ENCODE results near the gene DDR1. TPM values are rescaled to one million over a fixed set of nuclear protein-coding genes. Genes with fewer than 3 reads are reported as not detected.
A peak's percentile ranks its signal among the peaks of the same experiment; 100 is the strongest.
"Not testable (repeated sequence)": the region's sequence is repeated elsewhere in the genome, so short reads cannot be mapped to it uniquely, and the experiment has no call there.

The DDR1 gene
- total RNA-seq, 4 donors from 2014 or later = 2.1 to 74.1 (median 30.3) TPM

DNA sequence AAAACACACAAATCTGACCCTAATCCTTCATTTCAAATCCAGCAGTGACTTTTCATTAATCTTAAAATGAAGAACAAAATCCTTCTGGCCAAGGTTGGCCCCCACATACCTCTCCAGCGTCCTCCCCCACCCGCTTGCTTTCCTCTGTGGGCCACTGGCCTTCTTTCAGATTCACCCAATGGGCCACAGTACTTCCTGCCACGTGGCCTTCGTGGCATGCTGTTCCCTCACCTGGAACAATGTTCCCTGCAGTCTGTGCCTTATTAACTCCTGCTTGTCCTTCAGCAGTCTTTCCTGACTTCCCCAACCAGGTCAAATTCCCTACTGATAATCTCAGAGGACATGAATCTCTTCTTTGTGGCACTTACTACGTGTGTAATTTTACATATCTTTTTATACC is 18.4 kb downstream of the DDR1 start:
- Histone ChIP-seq H3K27ac (no peak overlapping the region), H3K27me3 (no peaks in the 10 kb centered on the region), H3K36me3 (no peaks in the 10 kb centered on the region), H3K4me1 (no peaks in the 10 kb centered on the region), H3K4me3 (no peak overlapping the region), H3K9me3 (no peaks in the 10 kb centered on the region)
- intact Hi-C loops (cut with DNase I; ENCODE audit: low total_unique reads) = no loop called here
- TF ChIP-seq, protein P1, sequence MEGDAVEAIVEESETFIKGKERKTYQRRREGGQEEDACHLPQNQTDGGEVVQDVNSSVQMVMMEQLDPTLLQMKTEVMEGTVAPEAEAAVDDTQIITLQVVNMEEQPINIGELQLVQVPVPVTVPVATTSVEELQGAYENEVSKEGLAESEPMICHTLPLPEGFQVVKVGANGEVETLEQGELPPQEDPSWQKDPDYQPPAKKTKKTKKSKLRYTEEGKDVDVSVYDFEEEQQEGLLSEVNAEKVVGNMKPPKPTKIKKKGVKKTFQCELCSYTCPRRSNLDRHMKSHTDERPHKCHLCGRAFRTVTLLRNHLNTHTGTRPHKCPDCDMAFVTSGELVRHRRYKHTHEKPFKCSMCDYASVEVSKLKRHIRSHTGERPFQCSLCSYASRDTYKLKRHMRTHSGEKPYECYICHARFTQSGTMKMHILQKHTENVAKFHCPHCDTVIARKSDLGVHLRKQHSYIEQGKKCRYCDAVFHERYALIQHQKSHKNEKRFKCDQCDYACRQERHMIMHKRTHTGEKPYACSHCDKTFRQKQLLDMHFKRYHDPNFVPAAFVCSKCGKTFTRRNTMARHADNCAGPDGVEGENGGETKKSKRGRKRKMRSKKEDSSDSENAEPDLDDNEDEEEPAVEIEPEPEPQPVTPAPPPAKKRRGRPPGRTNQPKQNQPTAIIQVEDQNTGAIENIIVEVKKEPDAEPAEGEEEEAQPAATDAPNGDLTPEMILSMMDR (IDR thresholded peaks at IDR 0.05) = no peak
- no peak for TF ChIP-seq POLR2A (IDR thresholded peaks at IDR 0.05)
- no peak for DNase-seq

DNA sequence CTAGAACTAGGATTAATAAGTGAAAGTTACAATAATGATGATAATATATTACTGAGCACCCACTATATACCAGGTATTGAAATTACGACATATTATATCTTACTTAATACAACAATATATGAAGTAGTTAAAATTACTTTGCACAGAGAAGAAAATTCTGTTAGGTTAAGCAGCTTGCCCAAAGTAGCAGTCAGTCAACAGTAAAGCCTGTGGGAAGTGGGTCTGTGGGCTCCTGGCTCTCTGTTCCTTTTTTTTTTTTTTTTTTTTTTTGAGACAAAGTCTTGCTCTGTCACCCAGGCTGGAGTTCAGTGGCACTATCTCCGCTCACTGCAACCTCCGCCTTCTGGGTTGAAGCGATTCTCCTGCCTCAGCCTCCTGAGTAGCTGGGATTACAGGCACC is 18.9 kb downstream of the DDR1 start:
- no peak for TF ChIP-seq POLR2A (IDR thresholded peaks at IDR 0.05)
- TF ChIP-seq, protein P1 (IDR thresholded peaks at IDR 0.05) = no peak
- Histone ChIP-seq H3K9me3 (no peaks in the 10 kb centered on the region), H3K27me3 (no peaks in the 10 kb centered on the region), H3K4me1 (no peaks in the 10 kb centered on the region), H3K27ac (no peak overlapping the region), H3K4me3 (no peak overlapping the region), H3K36me3 (no peaks in the 10 kb centered on the region)
- intact Hi-C loops (cut with DNase I; ENCODE audit: low total_unique reads) = no loop called here
- DNase-seq = no peak

DNA sequence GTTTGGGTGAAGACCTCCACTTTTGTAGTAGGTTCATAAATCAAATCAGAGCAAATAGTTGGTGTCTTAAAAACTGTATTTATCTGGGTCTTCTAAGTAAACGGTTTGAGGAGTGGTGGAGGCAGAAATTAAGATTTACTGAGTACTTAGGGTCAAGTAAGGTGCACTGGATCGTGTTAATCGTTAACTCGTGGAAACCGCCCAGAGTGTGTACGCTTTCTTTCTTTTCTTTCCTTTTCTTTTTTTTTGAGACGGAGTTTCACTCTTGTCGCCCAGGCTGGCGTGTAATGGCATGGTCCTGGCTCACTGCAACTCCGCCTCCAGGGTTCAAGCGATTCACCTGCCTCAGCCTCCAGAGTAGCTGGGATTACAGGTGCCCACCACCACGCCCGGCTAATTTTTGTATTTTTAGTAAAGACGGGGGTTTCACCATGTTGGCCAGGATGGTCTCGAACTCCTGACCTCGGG is 23.0 kb downstream of the DDR1 start:
- H3K4me3 ChIP-seq = peak overlapping the region; percentile 80 to 89
- H3K4me1 ChIP-seq; H3K27me3 ChIP-seq; H3K9me3 ChIP-seq; intact Hi-C loops (cut with DNase I; ENCODE audit: low total_unique reads); DNase-seq; H3K36me3 ChIP-seq: not testable (repeated sequence)
- peak overlapping the region in 1 of 2 donors; percentile 45 for H3K27ac ChIP-seq

DNA sequence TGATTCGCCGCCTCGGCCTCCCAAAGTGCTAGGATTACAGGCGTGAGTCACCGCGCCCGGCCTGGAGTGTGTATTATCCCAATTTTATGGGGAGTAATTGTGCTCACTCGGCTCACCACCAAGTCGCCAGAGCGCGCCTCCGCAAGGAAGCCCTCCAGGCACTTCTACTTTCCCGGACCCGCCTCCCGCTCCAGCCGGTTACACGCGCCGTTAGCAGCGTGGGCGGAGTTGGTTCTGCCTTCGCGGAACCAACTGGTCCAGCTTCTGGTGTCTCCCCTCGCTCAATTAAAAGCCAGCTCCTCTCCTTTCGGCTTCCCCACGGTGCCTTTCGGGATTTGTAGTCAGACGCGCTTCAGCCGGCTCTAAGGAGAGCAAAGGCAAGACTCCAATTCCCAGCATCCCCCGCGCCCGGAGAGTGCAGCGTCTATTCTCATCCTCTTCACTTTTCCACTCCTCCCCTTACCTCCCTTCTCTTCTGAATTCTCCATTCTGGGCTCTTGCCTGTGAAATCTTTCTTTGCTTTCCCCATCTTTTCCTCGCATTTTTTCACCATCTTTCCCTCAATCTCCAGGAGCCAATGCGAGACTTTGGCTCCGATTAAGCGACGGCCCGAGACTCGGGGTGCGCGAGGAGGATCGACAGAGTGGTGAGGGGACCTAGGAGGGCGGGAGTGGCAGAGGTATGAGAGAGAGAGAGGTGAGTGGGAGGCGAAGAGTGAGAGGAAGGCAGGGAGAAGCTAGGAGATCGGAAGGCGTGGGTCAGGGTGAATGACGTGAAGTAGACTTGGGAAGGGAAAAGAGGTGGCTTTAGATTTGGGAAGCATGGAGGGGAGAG is 23.7 kb downstream of the DDR1 start, which contains the start of gene GTF2H4:
GTF2H4 (plus strand) TSS at position 450 of the 834 bp plus-strand sequence.
- intact Hi-C loops (cut with DNase I; ENCODE audit: low total_unique reads) = no loop called here
- Histone ChIP-seq H3K4me3 (peak within 1 kb of the TSS; percentile 80 to 89), H3K27me3 (no peaks in the 10 kb centered on the region), H3K9me3 (no peaks in the 10 kb centered on the region), H3K27ac (peak within 1 kb of the TSS; percentile 63 to 64), H3K36me3 (no peaks in the 10 kb centered on the region), H3K4me1 (peaks cover 0 to 7% of the 10 kb centered on the region in 2 donors)
- DNase-seq = peak; percentile 97
- TF ChIP-seq, protein P1 (IDR thresholded peaks at IDR 0.05) = peak in 2 of 4 experiments; percentile 11 to 46
- peak in 1 of 2 donors; percentile 58 for TF ChIP-seq POLR2A (IDR thresholded peaks at IDR 0.05)

DNA sequence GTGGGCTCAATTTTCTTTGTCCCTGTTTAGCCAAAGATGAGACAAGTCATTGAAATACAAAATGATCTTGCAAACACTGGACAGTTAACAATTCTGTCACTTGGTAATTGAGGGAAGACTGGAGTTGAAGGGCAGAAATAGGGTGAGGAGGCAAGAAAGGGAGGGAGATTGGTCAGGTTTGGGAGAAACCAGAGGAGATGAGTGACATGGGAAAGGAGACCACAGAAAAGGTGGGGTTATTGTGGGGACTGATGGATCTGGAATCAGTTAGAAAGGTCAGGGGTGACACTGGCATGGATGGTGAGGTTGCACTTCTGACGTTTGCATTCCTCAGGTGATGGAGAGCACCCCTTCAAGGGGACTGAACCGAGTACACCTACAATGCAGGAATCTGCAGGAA is 24.4 kb downstream of the DDR1 start:
- Histone ChIP-seq H3K27ac (peak overlapping the region in 1 of 2 donors; percentile 64), H3K4me3 (peak overlapping the region; percentile 80 to 89), H3K36me3 (no peaks in the 10 kb centered on the region), H3K4me1 (peaks cover 0 to 7% of the 10 kb centered on the region in 2 donors), H3K27me3 (no peaks in the 10 kb centered on the region), H3K9me3 (no peaks in the 10 kb centered on the region)
- TF ChIP-seq, protein P1 (IDR thresholded peaks at IDR 0.05) = no peak
- TF ChIP-seq POLR2A (IDR thresholded peaks at IDR 0.05) = no peak
- intact Hi-C loops (cut with DNase I; ENCODE audit: low total_unique reads) = no loop called here
- DNase-seq = no peak

DNA sequence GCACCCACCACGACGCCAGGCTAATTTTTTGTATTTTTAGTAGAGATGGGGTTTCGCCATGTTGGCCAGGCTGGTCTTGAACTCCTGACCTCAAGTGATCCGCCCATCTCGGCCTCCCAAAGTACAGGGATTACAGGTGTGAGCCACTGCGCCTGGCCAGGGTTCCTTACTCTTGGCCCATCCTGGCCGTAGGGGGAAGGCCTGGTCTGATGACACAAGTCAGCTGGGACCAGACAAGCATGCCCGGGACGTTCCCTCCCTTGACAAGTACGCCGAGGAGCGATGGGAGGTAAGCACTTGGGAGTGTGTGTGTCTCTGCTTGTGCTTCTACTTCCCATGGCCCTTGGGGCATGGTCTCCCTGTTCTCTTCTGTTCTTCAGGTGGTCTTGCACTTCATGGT is 26.2 kb downstream of the DDR1 start:
- H3K27ac ChIP-seq; DNase-seq; H3K27me3 ChIP-seq; intact Hi-C loops (cut with DNase I; ENCODE audit: low total_unique reads); H3K9me3 ChIP-seq; H3K4me3 ChIP-seq; H3K36me3 ChIP-seq; H3K4me1 ChIP-seq: not testable (repeated sequence)

All from uterus (tissue), 4 donors.